GM19467 (cell line): ENCODE results near the gene TBC1D22A.

Experiments
- ATAC-seq: cut with Tn5 transposase; IDR thresholded peaks from one replicate; pipeline ENCODE4 v1.9.1; 2021; ENCODE audit warnings: mild to moderate bottlenecking, moderate library complexity; ENCODE audit not compliant: unreplicated experiment

The TBC1D22A gene

GRCh38 chr22:46922037-46922436 lies 159.6 kb downstream of the TBC1D22A start:
- no peak for ATAC-seq

GRCh38 chr22:46923394-46923793 lies 160.9 kb downstream of the TBC1D22A start:
- no peak for ATAC-seq

GRCh38 chr22:46925818-46926217 lies 163.4 kb downstream of the TBC1D22A start:
- no peak for ATAC-seq

GRCh38 chr22:46929046-46929709 lies 166.7 kb downstream of the TBC1D22A start:
- ATAC-seq, result no peak

DNA sequence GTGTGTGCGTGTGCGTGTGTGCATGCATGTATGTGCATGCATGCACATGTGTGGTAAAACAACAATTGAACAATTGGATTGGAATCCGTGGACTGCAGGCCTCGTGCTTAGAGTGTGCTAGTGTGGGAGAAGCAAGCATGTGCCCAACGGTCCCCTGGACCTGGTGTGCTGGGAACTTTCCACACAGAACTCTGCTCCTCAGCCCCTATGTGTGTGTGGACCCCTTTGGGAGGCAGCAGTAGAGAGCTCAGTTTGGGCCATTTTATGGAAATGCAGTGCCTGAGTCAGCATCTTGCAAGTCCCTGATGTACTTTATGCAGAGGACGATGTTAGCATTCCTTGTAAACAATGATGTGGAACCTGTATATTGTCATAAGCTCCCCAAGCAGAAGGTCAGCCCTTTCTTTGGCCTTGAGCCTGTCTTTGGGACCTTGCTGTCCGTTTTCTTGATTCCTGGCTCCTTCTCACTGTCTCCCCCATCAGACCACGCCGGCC lies 167.3 kb downstream of the TBC1D22A start:
- ATAC-seq, result no peak

- ATAC-seq, result no peak
Measured at GRCh38 chr22:46931414-46931813, 169.0 kb downstream of the TBC1D22A start.

DNA sequence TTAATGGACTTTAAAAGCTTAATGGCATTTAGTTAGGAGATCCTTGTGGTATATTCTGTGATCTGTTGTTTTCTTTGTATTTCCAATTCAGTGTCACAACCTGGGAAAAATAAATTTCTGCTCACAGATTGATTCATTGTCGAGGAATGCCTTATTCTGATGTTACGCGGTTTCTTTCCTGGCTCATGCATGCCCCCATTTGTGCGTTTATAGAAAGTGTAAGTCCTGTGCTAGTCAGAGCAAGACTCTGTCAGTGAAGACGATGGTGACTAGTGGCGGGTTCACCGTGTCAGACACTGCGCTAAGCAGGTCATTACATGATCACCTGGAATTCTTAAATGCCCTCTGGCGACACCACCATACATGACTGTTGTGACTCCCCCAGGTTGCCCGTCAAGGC lies 169.4 kb downstream of the TBC1D22A start:
- ATAC-seq, result no peak

- ATAC-seq, result no peak
Measured at GRCh38 chr22:46933040-46933930, 170.8 kb downstream of the TBC1D22A start.

DNA sequence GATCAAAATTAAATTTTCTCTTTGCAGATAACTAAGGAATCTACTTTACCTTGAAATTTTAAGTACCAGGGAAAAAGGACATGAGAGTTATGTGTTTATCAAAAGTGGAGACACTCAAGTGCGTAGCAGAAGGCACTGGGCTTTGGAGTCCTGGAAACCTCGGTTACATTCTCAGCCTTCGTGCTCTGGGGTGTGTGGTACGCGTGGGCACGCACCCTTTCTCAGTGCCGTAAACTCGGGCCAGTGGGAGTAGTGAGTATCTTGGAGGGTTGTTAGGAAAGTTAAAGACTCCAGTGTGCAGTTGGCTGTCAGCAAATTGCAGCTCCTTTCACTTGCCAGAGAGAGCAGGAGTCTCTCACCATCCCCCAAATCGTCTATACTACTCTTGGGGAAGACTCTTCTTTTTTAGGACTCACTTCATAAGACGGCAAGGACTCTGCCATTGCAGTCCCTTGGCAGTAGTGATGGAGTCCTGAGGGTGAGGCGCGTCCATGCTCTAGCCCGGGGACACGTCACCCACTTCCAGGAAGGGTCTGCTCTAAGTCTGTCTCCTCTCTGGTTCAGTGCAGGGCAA lies 171.8 kb downstream of the TBC1D22A start:
- ATAC-seq, result no peak

DNA sequence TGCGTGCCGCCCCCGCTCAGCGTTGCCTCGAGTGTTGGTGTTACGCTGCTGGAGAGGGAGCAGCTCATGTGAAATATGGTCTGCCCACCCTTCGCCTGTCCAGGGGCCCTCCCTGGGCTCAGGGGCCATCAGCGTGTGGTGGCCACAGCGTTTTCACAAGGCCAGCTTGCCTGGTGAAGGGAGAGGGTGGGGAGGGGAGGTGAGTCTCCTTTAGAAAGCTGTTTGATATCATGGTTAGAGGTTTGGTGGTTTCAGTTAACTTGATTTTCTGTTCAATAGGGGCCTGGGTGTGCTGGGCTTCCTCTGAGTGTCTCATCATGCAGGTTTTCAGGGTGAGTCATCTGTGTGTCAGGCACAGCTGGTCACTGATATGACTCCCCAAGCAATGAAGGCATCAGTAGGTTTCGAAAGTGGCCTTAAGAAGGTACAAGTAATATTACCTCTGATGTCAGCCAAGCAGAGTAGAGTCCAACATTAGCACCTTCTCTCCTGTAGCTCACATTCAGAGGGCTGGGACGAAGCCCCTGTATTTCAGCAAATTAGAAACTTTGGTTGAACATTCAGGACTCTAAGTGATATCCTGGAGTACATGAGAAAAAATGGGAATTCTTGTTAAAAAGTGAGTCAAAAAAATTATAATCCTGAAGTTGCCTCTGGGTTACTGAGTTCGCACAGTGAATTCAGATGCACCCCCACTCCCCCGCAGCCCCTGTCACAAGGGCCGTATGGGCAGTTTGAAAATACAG lies 172.5 kb downstream of the TBC1D22A start:
- ATAC-seq, result no peak

- ATAC-seq, result no peak
Measured at GRCh38 chr22:46935506-46936377, 173.3 kb downstream of the TBC1D22A start.

GRCh38 chr22:46936378-46936903 lies 174.0 kb downstream of the TBC1D22A start:
- no peak for ATAC-seq

GRCh38 chr22:46937185-46937584 lies 174.7 kb downstream of the TBC1D22A start:
- no peak for ATAC-seq

DNA sequence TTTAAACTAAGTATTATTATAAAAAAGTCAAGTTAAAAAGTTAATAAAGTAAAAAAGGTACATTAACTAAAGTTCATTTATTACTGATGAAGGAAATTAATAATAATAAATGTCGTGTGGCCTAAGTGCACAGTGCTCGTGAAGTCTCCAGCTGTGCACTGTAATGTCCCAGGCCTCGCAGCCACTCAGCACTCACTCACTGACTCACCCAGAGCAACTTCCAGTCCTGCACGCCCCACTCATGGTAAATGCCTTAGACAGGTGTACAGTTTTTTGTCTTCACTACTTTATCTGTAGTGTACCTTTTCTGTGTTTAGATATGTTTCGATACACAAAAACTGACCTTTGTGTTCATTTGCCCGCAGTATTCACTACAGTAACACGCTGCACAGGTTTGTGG lies 175.5 kb downstream of the TBC1D22A start:
- ATAC-seq, result no peak

DNA sequence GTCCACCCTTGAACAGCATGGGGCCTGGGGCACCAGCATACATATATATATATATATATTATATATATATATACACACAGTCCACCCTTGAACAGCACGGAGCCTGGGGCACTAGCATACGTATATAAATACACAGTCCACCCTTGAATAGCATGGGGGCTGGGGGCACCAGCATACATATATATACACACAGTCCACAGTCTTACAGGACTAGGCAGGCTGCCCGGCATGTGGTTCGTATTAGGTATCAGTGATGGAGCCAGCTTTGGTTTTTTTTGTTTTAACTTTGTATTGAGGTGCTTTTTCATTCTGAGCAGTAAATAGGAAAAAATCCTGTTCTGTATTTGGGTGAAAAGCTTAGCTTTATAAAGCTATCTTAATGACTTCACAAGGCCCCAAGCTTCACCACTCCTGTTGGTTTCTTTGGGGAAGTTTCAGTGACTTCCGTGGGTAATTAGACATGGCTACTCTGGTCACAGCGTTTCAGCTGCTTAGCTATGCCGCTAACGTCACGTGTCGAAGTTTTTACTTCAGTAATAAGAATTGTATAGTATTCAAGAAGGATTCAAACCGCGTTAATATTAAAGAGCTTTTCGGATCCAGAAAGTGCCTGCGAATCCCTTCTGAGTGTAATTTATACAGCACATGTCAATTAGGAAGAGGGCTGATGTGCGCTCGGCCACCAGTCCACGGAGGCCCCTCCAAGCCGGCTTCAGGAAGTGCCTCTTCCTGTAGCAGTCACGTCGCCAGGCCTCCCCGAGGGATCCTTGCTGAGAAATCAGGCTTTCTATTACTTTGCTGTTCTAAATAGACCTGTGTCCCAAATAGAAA lies 179.7 kb downstream of the TBC1D22A start:
- no peak for ATAC-seq

DNA sequence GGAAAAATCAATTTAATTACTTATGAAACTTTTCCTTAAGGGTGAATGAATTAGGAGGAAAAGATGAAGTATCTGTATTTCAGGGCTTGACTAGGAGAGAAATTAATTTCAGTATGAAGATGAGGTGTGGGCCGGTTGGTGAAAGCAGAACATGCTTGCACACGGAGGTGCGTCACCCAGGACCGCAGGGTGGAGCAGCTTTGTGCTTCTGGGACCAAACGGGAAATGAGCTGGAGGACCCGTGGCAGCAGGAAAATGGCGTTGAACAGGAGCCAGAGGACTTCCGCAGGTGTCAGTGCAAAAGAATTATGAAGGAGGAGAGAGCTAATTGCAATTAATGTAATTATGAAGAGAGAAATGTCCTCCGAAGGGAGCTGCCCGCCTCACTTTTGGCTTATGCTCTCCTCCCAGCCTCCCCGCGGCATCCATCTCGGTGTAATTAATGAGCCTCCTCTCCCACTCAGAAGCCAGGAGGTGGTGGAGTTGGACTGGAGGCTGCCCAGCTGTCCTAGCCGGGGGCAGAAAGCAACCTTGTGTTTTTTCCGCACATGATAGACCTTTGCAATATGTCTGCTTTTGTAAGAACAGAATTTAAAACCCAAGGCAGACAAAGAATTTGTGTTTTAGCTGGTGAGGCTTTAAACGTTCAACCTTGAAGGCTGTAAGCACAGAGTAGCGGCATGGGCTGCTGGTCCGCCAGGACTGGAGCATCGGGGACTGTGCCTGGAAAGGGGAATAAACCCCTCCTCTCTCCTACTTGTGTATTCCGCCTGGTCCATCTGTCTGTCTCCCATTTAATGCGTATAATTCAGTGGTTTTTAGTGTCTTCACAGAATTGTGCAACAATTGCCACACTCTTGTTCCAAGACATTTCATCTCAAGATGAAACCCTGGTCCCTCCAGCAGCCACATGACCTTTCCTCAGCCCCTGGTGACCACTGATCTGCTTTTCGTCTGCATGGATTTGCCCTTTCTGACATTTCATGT lies 180.6 kb downstream of the TBC1D22A start:
- no peak for ATAC-seq

- ATAC-seq, result no peak
Measured at GRCh38 chr22:46945481-46945880, 183.0 kb downstream of the TBC1D22A start.
